Myocyte (in vitro differentiated cells): ENCODE measurements around the gene KCNJ3. TPM values are rescaled to one million over a fixed set of nuclear protein-coding genes. Genes with fewer than 3 reads are reported as not detected.
A peak's percentile ranks its signal among the peaks of the same experiment; 100 is the strongest.

Experiments used
- DNase-seq: peaks from one replicate; pipeline ENCODE4 v3.0.0-alpha.2; 2012; ENCODE audit warnings: low read depth
- polyA plus RNA-seq: library from polyadenylated mRNA; unstranded; fragments of >200 nt; gene quantifications from one replicate; pipeline ENCODE4 v1.2.1, GENCODE V29; 2012; ENCODE audit warnings: missing spikeins
- total RNA-seq: library from RNA; depleted of rRNA; stranded (reverse); fragments of >200 nt; gene quantifications from 2 replicates; pipeline ENCODE4 v1.2.3, GENCODE V29; 2014

The KCNJ3 gene, protein sequence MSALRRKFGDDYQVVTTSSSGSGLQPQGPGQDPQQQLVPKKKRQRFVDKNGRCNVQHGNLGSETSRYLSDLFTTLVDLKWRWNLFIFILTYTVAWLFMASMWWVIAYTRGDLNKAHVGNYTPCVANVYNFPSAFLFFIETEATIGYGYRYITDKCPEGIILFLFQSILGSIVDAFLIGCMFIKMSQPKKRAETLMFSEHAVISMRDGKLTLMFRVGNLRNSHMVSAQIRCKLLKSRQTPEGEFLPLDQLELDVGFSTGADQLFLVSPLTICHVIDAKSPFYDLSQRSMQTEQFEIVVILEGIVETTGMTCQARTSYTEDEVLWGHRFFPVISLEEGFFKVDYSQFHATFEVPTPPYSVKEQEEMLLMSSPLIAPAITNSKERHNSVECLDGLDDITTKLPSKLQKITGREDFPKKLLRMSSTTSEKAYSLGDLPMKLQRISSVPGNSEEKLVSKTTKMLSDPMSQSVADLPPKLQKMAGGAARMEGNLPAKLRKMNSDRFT
- 0.05 TPM in 1 of 2 replicates, not detected in the other for total RNA-seq
- 0.05 TPM for polyA plus RNA-seq

GRCh38 chr2:154698296-154698720 is at the start of gene KCNJ3:
Gene KCNJ3, plus strand, starts transcription at chr2:154698695. Its CDS starts 81 bp downstream, at chr2:154698776.
- no peak for DNase-seq

DNA sequence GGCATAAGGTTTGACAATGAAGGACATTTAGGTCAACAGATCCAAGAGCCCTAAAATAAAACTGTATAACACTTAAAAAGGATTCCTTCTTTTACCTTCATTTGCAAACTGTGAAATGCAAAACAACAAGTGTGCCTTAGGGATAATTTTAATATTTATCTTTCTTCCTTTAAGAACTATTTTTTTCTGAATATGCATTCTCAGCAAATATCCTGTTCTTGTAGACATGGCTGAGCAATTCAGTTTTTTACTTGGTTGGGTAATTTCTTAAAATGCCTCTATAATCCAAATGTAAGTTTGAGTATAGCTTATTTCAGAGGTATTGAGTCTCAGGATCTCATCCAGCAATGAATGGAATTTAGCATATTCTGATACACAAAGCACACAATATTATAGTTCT is 43.0 kb upstream of the KCNJ3 start:
- DNase-seq = no peak

DNA sequence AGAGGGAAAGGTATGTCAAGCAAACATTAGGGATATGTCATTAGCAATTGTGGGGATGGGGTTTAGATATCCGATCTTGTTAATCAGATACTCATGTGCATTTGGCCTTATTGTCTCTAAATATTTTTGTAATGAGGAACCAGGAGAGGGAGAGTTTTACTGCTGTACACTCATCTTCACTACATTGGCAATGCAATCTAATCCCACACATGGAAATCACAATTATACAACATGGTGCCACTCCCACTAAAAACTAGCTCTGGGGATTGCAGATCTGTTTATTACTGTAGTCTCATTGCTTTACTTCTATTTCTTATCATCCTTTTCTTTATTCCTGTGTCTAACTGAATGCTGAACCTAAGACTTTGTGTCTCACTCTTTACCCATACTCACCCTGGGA is 39.6 kb upstream of the KCNJ3 start:
- no peak for DNase-seq

DNA sequence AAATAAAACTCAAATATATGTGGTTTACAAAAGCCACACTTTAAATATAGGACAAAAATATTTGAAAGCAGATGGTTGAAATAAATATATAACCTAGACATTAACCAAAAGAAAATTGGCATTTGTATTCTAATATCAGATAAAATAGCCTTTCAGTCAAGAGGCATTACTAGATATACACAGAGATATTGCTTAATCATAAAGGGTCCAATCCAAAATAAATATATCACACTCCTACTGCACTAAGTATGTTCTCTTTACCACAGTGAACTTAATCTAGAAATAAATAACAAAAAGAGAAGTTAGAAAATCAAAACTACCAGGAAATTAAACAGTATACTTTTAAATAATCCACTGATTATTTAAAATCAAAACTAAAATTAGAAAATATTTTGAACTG is 34.2 kb upstream of the KCNJ3 start:
- DNase-seq = no peak

DNA sequence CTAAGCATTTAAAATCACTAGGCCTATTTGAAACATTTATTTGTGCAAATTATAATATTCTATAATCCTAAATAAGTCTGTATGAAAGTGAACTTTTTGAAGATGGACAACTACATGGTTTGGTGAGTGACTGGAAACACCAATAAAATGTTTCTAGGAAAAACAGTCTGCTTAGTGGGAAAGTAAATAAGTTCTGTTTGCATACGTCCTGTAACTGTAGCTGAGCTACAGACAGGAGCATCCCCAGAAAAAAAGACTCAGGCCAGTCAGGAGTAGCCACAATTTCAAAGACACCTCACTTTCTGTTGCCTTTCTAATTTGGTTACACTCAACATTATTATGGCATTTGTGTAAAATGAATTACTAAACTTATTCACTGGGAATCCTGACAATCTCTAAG is 28.4 kb upstream of the KCNJ3 start:
- DNase-seq = no peak

DNA sequence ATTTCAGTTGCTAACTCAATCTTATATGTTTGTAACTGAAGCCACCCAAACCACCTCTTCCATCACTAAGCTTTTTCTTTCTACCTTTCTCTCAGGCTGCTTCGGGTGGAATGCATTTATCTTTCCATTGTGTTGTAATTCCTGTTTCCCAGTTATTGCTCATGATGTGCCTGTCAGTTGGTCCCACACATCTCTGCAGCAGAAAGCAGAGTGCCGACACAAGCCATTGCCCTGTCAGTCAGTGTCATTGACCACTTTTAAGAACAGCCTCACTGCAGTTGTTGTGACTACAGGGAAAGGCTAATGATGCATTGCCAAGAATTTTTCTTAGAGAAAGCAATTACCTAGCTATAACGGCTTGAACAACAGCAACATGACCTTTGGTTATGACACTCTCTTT is 24.8 kb upstream of the KCNJ3 start:
- no peak for DNase-seq

GRCh38 chr2:154677401-154677800 is 21.1 kb upstream of the KCNJ3 start:
- no peak for DNase-seq

- no peak for DNase-seq
Observed at GRCh38 chr2:154681741-154682140, 16.8 kb upstream of the KCNJ3 start.

DNA sequence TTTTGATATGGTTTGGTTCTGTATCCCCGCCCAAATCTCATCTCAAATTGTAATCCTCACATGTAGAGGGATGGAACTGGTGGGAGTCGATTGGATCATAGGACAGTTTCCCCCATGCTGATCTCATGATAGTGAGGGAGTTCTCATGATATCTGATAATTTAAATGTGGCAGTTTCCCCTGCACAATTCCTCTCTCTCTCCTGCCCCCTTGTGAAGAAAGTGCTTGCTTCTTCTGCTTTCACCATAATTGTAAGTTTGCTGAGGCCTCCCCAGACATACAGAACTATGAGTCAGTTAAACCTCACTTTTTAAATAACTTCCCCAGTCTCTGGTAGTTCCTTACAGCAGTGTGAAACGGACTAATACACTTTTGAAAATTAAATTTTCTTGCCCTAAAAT is 12.3 kb upstream of the KCNJ3 start:
- no peak for DNase-seq

DNA sequence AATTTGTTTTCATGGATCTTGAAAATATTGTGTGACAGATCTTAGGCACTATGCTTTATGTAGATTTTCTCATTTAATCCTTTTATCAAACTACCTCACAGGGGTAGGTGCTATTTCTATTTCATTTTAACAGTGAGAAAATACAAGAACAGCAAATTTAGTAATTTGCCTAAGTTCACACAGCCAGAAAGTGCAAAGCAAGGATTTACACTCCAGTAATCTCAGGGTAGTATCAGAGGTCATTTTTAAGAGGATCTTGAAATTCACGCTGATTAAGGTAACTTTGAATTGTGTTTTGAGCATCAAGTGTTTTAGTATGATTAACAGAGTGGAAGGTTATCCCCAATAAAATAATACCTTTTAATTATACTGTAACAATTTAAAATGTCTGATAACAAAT is 10.1 kb upstream of the KCNJ3 start:
- DNase-seq = no peak

- DNase-seq = no peak
Observed at GRCh38 chr2:154689158-154689557, 9.3 kb upstream of the KCNJ3 start.

DNA sequence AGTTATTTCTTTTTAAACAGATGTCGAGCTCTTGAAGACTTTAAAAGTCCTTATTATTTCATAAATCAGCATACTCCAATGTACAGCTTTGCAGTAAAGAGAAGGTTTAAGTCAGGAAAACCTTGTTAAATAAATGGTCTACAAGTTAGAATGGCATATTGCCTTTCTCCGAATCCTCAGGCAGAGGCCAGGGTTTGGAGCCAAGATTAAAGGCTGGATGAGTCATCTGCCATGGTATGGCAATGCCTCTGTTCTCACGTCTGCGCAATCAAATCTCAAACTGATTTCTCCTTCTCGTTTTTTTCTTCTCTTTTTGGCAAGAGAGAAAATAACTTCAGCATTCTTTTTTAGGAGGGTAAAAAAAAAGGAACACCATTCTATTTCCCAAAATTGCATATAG is 5.6 kb upstream of the KCNJ3 start:
- peak; percentile 10 for DNase-seq

- DNase-seq = no peak
Observed at GRCh38 chr2:154693741-154694340, 4.7 kb upstream of the KCNJ3 start.

DNA sequence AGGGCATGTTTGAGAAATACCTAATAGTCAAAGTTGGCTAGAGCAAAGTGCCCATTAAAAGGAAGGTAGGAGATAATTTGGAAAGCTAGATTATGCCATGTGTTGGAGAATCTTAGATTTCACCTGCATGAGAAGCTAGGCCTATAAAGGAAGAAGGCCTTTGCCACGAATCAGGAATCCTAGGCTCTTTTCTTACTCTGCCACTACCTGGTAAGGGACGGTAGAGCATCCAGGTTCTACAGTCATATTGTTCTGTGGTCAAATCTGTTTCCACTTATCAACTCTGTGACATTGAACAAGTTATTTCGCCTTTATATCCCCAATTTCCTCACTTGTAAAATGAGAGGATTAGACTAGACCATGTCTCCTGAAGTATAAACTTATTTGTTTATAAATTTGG is 3.6 kb upstream of the KCNJ3 start:
- DNase-seq = no peak

- no peak for DNase-seq
Observed at GRCh38 chr2:154696369-154696768, 2.1 kb upstream of the KCNJ3 start.

GRCh38 chr2:154696810-154697417 is 1.6 kb upstream of the KCNJ3 start:
- no peak for DNase-seq

DNA sequence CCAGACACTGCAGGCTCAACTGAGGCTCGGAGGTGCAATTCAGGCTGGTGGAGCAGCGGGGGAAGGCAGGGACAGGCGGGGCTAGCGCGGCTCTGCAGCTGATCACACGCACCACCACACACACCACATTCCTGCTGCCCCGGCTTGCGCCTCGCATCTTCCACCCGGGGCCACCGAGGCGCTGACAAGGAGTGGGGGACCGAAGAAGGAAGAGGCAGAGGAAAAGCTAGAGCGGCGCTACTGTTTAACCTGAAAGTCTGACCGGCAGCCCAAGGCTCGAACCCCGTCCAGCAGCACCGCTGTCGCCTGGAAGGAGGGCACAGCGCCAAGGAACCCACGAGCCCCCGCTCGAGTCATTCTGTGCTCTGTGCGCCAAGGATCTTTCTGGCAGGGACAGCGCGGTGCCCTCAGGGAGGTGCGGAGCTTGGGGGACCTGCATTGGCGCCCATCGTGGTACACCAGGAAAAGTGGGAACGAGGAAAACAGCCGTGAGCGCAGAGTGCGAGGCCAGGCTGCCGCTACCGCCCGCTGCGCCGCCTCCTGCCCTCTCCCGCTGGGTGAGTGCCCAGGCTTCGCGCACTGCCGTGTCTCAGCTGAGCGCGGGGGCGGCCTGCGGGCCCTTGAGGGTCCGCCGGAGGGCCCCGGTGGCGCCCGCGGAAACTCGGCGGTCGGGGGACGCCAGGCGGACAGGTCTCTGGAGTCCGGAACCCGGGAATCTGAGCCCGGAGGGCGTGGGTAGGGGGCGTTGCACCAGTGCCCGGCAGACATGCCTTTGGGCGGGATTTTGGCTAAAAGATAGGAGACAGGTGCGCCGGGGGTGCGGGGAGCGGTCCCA is 860 bp upstream of the KCNJ3 start:
- DNase-seq = peak; percentile 15

GRCh38 chr2:154698721-154699574 is 453 bp downstream of the KCNJ3 start:
- DNase-seq = no peak

DNA sequence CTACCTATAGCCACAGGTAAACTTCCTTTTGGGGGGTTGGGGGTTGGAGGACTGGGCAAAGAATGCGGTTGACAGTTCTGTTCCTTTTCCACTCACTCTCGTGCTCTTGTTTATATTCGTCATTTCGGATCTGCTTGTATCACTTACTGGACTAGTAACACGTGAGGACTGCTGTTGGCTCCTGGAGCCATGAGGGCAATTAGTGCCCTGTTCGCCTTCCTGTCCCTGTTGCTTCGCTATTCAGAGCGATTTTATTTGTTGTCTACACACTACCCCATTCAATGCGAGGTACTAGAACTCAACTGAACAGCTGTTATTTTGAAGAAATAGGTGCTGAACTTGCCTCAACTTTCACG is 1.1 kb downstream of the KCNJ3 start:
- DNase-seq = no peak

DNA sequence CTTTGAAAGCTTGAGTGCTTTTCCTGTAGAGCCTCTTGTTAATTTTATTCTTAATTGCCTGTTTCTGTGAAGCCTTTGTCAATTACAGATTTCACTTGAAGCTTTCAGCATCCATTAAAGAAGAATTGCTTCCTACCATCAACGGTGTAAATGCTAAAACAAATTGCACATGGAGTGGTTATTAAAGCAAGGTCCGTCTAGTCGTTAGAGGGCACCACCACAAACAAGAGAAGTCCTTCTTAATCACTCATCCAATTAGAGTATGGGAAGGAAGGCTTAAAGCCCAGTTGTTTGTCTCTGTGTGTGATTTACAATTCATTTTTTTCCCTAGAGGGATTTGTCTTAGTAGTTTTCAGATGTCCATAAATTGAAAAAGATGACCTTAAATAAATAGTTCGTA is 1.6 kb downstream of the KCNJ3 start:
- DNase-seq = no peak

GRCh38 chr2:154704991-154705390 is 6.5 kb downstream of the KCNJ3 start:
- DNase-seq = no peak
